Fibroblast of skin of back (primary cell): ENCODE results near the gene MRAP2.
"Not testable (repeated sequence)": the region's sequence is repeated elsewhere in the genome, so short reads cannot be mapped to it uniquely, and the experiment has no call there.

Experiments used
- DNase-seq: peaks from one replicate; pipeline ENCODE4 v3.0.0-alpha.2; 2013

Gene MRAP2

DNA sequence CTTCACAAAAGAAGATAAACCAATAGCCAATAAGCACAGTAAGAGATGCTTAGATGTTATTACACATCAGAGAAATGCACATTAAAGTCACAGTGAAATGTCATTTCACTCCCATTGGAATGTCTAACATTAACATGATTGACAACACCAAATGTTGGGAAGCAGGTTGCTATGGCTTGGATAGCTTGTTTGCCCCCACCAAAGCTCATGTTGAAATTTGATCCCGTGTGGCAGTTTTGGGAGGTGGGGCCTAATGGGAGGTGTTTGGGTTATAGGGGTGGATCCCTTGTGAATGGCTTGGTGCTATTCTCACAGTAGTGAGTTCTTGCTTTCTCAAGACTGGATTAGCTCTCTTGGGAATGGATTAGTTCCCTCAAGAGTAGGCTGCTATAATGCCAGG lies 44.8 kb downstream of the MRAP2 start:
- no peak for DNase-seq

DNA sequence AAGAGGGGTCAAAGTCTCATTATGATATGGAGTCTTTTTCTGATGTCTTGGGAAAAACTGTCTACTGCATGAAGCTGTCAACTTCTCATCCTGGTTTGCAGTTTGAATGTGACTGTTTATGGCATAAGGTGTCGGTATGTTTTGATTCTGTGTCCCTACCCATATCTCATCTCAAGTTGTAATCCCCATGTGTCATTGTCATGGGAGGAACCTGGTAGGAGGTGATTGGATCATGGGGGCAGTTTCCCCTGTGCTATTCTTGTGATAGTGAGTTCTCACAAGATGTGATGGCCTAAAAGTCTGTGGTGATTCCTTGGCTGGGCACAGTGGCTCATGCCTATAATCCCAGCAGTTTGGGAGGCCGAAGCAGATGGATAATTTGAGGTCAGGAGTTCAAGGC lies 47.6 kb downstream of the MRAP2 start:
- DNase-seq: no peak

DNA sequence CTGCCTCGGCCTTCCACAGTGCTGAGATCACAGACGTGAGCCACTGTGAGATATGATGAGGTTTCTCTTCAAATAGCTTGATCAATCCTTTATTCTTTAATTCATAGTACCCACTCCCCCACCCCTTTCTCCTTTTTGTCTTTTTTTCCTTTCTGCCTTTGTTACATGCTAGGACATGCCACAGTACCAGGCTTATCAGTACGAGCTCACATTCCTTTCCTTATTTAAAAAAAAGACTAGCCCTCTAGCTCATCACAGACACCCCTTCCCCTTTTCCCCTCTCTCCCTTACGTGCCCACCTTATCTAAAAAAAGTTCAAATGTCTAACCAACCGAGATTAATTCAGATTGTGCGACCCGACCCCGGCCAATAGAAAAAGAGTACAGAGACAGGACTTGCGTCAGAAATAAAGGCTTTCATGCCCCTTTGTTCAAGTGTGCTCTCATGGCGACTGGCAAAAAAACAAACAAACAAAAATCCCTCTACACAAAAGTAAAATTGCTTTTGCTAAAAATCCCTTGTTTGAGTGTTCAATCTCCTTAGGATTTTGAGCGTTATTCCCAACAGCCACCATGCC lies 49.2 kb downstream of the MRAP2 start:
- DNase-seq: no peak

DNA sequence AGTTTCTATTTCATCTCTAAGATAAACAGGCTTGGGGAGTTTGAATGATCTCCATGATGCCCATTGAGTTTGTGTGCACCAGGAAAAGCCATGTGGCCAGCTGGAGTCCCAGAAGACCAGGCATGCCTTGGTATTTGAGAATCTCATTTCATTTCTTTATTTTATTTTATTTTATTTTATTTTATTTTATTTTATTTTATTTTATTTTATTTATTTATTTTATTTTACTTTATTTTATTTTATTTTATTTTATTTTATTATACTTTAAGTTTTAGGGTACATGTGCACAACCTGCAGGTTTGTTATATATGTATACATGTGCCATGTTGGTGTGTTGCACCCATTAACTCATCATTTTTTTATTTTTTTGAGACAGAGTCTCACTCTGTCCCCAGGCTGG lies 51.1 kb downstream of the MRAP2 start:
- DNase-seq: not testable (repeated sequence)

DNA sequence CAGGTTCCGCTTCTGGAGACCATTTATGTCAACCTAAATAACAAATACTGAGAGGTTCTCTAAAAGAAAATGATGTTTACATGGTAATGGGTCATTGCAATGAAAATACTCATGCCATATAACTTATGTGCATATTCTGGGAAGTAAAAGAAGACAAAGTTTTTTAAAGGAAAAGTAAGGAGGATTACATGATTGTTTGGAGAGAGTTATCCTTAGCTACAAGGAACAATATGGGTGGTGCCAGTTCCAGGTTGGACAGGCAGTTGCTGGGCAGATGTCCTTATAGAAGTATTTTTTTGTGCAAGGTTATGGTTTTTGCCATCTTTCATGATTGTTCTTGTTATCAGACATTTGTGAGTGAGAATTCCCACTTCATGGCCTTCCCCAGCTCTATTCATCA lies 52.5 kb downstream of the MRAP2 start:
- DNase-seq: no peak

DNA sequence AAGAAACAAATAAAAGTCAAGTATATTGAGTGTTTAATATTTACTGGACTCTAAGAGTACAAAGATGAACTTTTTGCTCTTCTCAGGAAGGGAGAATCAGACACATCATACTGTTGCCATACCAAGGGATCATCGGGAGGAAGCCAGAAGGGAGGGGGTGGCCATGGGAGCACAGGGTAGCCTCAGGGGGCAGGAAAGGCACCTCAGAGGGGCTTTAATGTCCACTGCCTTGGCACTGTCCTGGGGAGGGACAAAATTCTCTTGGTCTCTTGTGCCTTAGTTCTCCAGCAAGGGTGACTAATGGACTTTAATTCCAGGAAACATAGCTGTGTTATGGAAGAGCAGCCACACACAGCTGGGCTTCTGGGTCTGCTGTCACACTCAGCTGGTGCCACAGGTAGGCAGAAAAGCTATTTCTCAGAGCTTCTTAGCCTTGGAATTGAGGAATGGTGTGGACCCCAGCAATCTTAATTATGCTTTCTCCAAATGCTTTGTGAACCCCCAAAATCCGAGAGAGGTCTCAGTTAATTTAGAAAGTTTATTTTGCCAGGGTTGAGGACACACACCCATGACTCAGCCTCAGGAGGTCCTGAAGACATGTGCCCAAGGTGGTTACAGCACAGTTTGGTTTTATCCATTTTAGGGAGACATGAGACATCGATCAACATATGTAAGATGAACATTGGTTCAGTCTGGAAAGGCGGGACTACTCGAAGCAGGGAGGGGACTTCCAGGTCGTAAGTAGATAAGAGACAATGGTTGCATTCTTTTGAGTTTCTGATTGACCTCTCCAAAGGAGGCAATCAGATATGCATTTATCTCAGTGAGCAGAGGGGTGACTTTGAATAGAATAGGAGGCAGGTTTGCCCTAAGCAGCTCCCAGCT lies 53.2 kb downstream of the MRAP2 start:
- DNase-seq: no peak

DNA sequence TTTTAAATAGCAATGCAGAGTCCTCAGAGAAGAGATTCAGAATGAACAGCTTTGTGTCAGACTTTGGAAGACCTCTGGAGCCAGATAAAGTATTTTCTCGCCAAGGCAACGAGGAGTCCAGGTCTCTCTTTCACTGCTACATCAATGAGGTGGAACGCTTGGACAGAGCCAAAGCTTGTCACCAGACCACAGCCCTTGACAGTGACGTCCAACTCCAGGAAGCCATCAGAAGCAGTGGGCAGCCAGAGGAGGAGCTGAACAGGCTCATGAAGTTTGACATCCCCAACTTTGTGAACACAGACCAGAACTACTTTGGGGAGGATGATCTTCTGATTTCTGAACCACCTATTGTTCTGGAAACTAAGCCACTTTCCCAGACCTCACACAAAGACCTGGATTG lies 55.5 kb downstream of the MRAP2 start:
- DNase-seq: no peak

DNA sequence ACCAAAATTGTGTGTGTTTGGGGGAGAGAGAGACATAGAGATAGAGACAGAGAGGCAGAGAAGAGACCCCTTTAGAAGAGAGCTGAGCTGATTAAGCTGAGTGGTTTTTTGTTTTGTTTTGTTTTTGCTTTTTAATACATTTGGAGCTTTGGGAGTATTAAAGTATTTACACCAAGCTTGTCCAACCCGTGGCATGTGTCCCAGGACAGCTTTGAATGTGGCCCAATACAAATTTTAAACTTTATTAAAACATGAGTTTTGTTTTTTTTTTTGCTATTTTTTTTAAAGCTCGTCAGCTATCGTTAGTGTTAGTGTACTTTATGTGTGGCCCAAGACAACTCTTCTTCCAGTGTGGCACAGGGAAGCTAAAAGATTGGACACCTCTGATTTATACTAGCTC lies 56.0 kb downstream of the MRAP2 start:
- no peak for DNase-seq

DNA sequence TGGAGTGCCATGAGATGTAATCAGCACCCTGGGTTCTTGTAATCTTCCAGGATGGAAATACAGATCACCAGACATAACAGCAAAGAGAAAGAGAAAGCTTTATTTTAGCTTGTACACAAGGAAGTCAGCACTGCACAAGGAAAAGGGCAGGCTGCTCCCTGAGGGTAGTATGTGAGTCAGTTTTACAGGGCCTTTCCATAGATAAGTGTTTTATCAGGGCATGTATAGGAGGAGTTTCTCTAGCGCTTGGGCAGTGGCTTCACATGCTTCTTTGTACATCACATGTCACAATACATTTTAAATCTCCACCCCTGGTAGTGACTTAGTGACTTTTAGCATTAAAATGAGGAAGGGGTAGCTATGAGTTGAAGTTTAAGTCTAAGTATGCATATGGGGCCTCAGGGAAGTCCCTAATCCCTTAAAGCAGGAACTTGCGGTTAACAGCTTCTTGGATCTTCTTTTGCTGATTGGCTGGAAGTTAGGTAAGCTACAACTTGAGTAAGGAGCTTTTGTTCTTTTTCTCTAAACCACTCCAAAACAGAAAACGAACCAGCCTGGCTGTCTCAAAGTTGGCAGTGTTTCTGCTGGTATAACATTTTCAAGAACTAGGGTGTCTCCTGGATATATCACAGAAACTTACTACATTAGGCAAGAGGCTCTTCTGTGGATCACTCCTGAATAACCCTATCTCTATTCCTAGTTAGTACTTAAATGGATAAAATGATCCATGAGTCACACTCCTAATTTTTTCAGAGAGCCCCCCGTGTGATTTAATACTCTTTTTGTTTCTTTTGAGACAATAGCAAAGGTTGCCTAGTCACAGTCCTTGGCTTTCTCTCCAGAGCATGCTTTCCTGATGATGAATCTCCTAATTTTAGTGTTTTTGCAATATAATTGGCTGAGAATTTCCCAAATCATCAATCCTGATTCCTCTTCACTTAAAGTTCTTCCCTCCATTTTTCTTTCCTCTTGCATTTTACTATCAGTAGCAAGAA lies 60.2 kb downstream of the MRAP2 start:
- peak; percentile 18 for DNase-seq

DNA sequence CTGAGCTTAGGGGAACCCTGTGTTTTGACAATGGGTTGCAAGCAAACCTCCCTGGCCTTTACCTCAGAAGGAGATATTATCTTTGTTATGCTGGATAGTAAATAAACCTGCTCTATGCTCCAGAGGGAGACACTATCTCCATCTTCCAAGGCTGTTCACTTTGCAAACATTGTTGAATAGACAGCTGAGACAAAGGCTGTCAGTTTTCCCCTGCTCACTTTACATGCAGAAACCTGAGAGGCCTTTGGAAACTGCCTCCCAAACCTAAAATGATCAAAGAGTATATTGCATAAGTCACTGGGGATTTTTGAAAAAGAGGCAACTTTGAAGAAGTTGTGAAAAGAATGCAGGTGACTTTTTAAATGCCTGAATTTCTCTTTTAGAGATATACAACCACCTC lies 61.6 kb downstream of the MRAP2 start:
- DNase-seq: no peak

DNA sequence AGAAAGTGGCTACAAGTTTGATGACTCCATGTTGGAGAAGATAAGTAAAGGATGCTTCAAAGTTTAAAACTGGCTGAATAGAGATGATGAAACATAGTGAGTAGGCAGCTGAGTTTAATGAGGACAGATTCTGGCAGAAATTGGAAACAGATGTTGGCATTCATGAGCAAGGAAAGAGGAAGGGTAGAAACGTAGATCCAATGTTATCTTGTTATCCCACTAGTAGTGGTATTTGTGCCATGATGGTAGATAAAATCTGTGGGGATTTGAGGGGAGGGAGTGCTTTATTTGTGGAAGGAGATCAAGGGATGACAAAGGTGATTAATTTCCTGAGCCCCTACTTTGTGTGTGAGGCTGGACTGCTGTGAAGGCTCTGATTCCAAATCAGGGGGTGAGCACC lies 69.5 kb downstream of the MRAP2 start:
- DNase-seq: peak; percentile 49

DNA sequence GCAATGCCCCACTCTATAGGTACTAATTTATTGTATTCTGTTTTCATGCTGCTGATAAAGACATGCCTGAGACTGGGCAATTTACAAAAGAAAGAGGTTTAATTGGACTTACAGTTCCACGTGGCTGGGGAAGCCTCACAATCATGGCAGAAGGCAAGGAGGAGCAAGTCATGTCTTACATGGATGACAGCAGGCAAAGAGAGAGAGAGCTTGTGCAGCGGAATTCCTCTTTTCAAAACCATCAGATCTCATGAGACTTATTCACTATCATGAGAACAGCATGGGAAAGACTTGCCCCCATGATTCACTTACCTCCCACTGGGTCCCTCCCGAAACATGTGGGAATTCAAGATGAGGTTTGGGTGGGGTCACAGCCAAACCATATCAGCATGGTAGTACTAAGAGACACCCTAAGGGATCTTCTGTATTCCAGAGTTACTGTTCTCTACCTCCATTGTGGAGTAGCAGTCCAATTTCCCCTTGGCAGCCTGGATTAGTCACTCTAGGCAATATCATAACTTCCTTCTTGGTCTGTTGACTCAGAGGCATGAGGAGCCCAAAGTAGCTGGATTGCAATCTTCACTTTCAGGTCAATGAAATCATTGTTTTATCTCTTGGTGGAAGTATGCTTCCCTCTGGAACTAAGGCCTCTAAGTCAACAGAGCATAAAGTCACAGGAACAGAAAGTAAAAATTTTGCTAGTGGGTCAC lies 71.8 kb downstream of the MRAP2 start:
- DNase-seq: peak; percentile 50

DNA sequence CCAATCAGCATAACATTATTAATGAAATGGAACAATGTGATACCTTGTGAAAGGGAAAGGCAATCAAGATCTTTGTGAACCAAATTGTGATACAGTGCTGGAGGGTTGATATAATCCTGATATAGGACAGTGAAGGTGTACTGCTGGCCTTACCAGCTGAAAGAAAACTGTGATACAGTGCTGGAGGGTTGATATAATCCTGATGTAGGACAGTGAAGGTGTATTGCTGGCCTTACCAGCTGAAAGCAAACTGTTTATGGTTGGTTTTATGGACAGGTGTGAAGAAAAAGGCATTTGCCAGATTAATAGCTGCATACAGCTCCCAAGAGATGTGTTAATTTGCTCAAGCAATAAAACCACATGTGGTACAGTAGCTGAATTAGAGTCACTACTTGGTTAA lies 73.9 kb downstream of the MRAP2 start:
- no peak for DNase-seq

DNA sequence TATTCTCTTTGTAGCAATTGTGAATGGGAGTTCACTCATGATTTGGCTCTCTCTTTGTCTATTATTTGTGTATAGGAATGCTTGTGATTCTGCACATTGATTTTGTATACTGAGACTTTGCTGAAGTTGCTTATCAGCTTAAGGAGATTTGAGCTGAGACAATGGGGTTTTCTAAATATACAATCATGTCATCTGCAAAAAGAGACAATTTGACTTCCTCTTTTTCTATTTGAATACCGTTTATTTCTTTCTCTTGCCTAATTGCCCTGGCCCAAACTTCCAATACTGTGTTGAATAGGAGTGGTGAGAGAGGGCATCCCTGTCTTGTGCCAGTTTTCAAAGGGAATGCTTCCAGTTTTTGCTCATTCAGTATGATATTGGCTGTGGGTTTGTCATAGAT lies 77.8 kb downstream of the MRAP2 start:
- DNase-seq: not testable (repeated sequence)

DNA sequence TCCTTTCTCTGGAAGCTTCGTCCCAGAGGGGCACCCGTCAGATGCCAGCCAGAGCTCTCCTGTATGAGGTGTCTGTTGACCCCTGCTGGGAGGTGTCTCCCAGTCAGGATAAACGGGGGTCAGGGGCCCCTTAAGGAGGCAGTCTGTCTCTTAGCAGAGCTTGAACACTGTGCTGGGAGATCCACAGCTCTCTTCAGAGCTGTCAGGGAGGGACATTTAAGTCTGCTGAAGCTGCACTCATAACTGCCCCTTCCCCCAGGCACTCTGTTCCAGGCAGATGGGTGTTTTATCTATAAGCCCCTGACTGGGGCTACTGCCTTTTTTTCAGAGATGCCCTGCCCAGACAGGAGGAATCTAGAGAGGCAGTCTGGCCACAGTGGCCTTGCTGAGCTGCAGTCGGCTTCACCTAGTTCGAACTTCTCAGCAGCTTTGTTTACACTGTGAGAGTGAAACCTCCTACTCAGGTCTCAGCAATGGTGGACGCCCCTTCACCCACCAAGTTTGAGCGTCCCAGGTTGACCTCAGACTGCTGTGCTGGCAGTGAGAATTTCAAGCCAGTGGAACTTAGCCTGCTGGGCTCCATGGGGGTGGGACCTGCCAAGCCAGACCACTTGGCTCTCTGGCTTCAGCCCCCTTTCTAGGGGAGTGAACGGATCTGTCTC lies 81.5 kb downstream of the MRAP2 start:
- DNase-seq: not testable (repeated sequence)

DNA sequence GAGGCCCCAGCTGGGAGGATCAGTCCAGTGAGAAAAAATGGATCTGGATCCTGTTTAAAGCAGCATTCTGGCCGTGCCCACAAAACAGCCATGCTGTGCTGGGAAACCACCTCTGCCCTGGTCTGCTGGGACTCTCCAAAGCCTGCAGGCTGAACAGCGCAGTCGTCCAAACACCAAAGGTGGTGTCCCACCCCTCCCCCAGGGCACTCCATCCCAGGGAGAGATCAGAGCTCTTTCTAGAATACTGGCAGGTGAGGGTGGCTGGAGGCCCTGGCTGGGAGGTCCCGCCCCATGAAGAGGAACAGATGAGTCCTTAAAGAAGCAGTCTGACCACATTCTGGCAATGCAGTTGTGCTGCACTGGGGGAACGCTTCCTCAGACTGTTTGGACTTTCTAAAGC lies 84.6 kb downstream of the MRAP2 start:
- no peak for DNase-seq

DNA sequence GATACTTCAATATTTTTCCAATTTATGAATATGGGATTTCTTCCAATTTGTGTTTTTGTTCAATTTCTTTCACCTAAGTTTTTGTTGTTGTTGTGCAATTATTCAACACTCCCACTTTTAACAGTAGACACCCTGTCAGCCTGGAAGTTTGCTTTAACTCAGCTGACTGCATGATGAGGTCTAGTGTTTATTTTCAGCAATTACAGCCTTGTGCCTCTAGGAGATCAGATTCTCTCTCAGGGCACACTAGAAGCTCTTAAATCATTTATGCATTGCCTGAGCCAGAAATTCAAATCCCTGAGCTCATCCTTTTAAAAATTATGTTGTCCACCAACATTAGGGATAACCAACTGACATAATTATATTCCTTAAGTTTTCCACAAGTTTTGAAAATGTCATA lies 85.7 kb downstream of the MRAP2 start:
- no peak for DNase-seq

DNA sequence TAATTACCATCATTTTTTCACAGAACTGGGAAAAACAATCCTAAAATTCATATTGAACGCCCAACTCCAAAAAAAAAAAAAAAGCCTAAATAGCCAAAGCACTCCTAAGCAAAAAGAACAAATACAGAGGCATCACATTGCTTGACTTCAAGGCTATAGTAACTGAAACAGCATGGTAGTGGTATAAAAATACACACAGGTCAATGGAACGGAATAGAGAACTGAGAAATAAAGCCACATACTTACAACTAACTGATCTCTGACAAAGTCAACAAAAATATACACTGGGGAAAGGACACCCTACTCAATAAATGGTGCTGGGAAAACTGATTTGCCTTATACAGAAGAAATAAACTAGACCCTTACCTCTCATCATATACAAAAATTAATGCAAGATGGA lies 89.6 kb downstream of the MRAP2 start:
- no peak for DNase-seq

DNA sequence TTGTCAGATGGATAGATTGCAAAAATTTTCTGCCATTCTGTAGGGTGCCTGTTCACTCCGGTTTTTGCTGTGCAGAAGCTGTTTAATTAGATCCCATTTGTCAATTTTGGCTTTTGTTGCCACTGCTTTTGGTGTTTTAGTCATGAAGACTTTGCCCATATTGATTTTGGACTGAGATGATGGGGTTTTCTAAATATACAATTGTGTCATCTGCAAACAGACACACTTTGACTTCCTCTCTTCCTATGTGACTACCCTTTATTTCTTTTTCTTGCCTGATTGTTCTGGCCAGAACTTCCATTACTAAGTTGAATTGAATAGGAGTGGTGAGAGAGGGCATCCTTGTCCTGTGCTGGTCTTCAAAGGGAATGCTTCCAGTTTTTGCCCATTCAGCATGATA lies 96.0 kb downstream of the MRAP2 start:
- DNase-seq: not testable (repeated sequence)

DNA sequence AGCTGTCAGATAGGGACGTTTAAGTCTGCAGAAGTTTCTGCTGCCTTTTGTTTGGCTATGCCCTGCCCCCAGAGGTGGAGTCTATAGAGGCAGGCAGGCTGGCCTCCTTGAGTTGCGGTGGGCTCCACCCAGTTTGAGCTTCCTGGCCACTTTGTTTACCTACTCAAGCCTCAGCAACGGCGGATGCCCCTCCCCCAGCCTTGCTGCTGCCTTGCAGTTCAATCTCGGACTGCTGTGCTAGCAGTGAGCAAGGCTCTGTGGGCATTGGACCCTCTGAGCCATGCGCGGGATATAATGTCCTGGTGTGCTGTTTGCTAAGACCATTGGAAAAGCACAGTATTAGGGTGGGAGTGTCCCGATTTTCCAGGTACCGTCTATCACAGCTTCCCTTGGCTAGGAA lies 99.8 kb downstream of the MRAP2 start:
- DNase-seq: not testable (repeated sequence)

DNA sequence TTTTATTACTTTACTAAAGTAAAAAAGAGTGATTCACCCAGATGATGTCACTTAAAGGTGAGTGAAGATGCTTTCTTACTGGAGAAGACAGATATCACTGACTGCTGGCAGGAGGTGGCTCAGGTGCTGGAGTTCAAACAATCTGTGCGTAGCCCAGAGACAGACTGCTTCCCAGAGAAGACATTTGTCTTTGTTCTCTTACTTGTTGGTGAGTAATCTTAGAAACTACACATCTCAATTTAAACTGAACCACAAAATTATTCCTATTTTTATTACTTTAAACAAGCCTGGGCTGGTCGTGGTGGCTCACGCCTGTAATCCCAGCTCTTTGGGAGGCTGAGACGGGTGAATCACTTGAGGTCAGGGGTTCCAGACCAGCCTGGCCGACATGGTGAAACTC lies 101.7 kb downstream of the MRAP2 start:
- no peak for DNase-seq
